GM19023 (cell line): ENCODE data around the gene TMEM255B.
"Not testable (repeated sequence)": the region's sequence is repeated elsewhere in the genome, so short reads cannot be mapped to it uniquely, and the experiment has no call there.

Experiments
- ATAC-seq: cut with Tn5 transposase; IDR thresholded peaks from one replicate; pipeline ENCODE4 v1.9.1; 2021; ENCODE audit warnings: mild to moderate bottlenecking, moderate library complexity; ENCODE audit not compliant: unreplicated experiment

TMEM255B gene

GRCh38 chr13:113748101-113748861, 10.7 kb upstream of the TMEM255B start:
- ATAC-seq = no peak

DNA sequence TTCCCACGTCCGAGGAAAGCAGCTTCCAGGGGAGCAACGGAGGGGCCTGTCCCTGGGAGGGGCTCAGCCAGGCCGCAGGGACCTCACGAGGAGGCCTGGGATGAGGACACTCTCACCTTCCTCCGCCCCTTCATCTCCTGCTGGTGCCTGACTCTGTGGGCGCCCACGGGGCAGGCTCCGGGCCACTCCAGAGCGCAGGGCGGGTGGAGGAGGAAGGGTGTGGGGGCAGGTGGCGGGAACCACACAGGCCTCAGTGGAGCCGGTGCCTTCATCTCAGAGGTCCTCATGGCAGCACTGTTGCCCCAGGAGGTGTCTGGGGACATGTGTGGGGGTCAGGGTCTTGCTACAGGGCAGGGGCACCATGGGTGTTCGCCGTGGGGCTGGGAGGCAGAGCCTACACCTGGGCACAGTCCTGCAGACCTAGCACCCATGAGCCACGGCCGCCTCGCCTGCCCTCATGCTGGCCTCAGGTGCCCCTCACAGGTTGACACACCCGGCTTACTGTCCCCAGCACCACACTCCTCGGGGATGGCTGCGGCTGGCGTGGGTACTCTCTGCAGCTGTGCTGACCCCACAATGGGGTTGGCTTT, 10.1 kb upstream of the TMEM255B start:
- ATAC-seq = no peak

- ATAC-seq = no peak
These were observed 9.5 kb upstream of the TMEM255B start for GRCh38 chr13:113749507-113749906.

DNA sequence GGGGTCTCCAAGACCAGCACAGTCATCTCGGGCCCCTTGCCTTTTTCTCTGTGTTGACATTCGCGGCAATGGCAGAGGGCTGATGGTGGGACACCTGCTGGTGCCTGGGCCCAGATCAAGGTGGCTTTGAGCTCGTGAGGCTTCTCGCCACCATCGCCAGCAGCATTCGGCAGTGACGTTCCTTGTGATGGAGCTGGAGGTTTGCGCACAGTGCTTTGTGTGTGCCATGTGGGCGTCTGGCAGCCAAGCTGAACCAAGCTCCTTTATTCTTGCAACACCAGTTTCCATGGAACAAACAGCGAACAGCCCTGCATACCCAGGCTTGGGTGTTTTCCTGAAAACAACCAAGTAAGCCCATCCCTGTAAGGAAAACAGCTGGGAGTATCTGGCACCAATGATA, 9.1 kb upstream of the TMEM255B start:
- ATAC-seq = no peak

- no peak for ATAC-seq
These were observed 8.2 kb upstream of the TMEM255B start for GRCh38 chr13:113750554-113751399.

DNA sequence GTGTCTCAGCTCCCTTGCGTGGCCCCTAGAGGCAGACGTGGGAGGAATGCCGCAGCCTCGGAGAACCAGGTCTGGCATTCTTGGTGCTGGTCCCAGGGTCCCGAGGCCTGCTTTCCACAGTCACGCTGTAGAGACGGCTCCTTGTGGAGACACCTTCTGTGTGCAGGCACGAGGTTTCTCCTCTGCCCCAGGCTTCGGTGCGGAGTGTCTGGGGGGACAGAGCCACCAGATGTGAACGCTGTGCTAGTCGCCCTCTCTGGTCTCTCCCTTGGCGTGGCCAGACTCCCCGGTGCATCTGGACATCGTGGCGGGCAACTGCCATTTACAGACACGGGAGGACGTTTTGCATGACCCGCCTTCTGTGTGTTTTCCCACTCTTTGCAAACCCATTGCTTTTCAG, 7.5 kb upstream of the TMEM255B start:
- ATAC-seq = no peak

GRCh38 chr13:113752211-113752986, 6.6 kb upstream of the TMEM255B start:
- ATAC-seq = not testable (repeated sequence)

GRCh38 chr13:113753171-113753570, 5.9 kb upstream of the TMEM255B start:
- no peak for ATAC-seq

GRCh38 chr13:113754242-113754641, 4.8 kb upstream of the TMEM255B start:
- no peak for ATAC-seq

GRCh38 chr13:113754691-113755090, 4.3 kb upstream of the TMEM255B start:
- no peak for ATAC-seq

DNA sequence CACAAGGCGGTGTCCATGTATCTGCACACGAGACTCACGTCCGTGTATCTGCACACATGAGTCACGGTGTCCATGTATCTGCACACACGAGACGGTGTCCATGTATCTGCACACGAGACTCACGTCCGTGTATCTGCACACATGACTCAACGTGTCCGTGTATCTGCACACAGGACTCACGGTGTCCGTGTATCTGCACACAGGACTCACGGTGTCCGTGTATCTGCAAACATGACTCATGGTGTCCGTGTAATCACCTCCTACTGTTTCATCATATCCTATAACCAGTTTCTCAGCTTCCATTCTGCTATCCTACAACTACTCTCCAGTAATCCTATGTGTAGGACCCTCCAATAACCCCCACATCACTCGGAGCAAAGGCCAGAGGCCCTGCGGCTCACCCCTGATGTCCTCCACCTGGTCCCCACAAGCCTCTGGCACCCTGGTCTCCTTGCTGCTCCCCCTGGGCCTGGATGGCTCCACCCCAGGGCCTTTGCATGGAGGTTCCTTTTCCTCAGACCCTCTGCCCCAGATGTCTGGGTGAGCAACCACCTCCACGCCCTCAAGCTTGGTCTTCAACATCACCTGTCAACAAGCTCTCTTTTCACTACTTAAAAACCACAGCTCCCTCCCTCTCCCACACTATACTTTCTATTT, 2.5 kb upstream of the TMEM255B start:
- ATAC-seq = no peak

GRCh38 chr13:113759525-113760137, 605 bp downstream of the TMEM255B start:
- no peak for ATAC-seq

DNA sequence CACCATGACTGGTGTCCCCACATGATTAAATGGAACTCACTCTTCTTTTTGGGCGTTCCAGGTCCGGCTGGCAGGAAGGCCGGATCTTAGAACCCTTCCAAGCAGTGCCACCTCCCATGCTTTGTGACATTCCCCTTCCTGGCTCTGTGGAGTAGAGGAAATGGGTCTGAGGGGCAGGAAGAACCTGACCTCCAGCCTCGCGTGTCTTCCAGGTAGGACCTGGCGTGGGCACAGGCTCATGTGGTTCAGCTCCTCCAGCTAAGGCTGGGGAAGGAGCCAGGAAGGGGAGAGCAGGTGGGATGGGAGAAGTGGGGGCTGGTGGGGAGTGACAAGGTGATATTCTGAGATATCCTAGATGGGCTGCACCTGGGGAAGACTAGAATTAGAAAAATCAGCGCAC, 2.1 kb downstream of the TMEM255B start:
- no peak for ATAC-seq

GRCh38 chr13:113762075-113762474, 3.0 kb downstream of the TMEM255B start:
- no peak for ATAC-seq

- ATAC-seq = no peak
These were observed 3.5 kb downstream of the TMEM255B start for GRCh38 chr13:113762538-113762937.

DNA sequence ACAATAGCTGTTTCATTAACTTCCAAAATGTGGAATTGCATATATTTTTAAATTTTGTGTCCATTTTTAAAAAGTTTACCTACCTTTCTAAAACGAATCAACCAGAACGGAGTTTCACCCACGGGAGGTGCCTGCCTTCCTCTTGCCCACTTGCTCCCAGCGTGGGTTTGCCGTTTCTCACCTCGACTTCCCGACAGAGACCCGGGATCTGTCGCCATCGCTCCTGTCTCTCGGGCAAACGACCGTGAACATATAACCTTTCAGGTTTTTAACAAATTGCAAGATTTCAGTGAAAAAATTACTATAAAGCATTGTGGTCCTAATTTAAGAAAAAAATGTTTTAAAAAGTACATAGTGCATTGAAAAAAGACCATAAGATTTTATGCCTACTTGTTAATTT, 4.2 kb downstream of the TMEM255B start:
- no peak for ATAC-seq

- ATAC-seq = no peak
These were observed 5.2 kb downstream of the TMEM255B start for GRCh38 chr13:113763961-113764792.

DNA sequence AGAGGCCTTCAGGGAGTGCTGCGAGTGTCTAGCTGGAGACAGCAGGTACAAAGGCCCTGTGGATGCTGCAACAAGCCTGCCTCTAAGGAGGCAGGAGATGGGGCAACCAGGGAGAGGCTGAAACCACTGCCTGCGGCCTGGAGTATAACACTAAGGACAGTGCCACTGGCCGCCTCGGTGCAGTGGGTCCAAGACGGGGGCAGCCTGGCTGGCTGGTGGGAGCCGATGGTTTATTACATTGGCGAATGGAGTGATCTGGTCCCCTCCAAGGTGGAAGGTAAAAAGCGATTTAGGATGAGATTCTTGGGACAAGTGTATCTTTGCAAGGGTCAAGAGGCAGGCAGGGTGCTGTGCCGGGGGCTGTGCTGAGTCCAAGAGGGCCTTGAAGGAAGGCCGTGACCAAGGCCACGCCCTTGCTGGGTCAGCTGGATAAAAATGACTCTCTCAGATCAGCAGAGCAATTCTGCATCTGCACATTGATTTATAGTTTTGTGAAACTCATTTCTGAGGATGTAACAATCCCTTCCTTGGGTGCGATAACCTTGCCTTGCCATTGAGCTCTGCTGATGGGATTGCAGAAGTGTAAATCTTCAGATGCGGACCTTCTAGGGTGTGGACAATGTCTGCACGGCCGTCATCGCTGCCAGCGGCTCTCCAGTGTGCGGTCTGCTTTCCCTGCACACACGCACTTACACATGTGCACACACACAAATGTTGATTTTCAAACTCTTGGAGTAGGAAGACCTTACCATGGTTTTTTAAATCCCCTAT, 6.0 kb downstream of the TMEM255B start:
- ATAC-seq = no peak

GRCh38 chr13:113765564-113765910, 6.5 kb downstream of the TMEM255B start:
- no peak for ATAC-seq
